HG02678 (cell line): ENCODE results near the gene ZEB2.
A peak's percentile ranks its signal among the peaks of the same experiment; 100 is the strongest.

Experiments
- ATAC-seq: cut with Tn5 transposase; IDR thresholded peaks from one replicate; pipeline ENCODE4 v1.9.1; 2021; ENCODE audit warnings: mild to moderate bottlenecking, moderate library complexity; ENCODE audit not compliant: unreplicated experiment

The ZEB2 gene

GRCh38 chr2:144472046-144472412 lies 47.9 kb downstream of the ZEB2 start:
- ATAC-seq, result no peak

- ATAC-seq, result peak; percentile 83
Measured at GRCh38 chr2:144471305-144472045, 48.4 kb downstream of the ZEB2 start.

- ATAC-seq, result no peak
Measured at GRCh38 chr2:144470816-144471215, 49.1 kb downstream of the ZEB2 start.

- ATAC-seq, result no peak
Measured at GRCh38 chr2:144470334-144470733, 49.6 kb downstream of the ZEB2 start.

- ATAC-seq, result no peak
Measured at GRCh38 chr2:144469798-144470197, 50.1 kb downstream of the ZEB2 start.

- no peak for ATAC-seq
Measured at GRCh38 chr2:144468823-144469595, 50.9 kb downstream of the ZEB2 start.

GRCh38 chr2:144467502-144468137 lies 52.3 kb downstream of the ZEB2 start:
- no peak for ATAC-seq

GRCh38 chr2:144466637-144467036 lies 53.3 kb downstream of the ZEB2 start:
- ATAC-seq, result no peak

- ATAC-seq, result no peak
Measured at GRCh38 chr2:144465749-144466148, 54.2 kb downstream of the ZEB2 start.

- ATAC-seq, result no peak
Measured at GRCh38 chr2:144464730-144465129, 55.2 kb downstream of the ZEB2 start.

GRCh38 chr2:144463266-144463665 lies 56.7 kb downstream of the ZEB2 start:
- no peak for ATAC-seq

- ATAC-seq, result no peak
Measured at GRCh38 chr2:144462266-144462665, 57.7 kb downstream of the ZEB2 start.

GRCh38 chr2:144461308-144461766 lies 58.6 kb downstream of the ZEB2 start:
- ATAC-seq, result no peak

- ATAC-seq, result no peak
Measured at GRCh38 chr2:144460727-144461307, 59.1 kb downstream of the ZEB2 start.

- no peak for ATAC-seq
Measured at GRCh38 chr2:144459937-144460336, 60.0 kb downstream of the ZEB2 start.

- no peak for ATAC-seq
Measured at GRCh38 chr2:144459286-144459685, 60.6 kb downstream of the ZEB2 start.

GRCh38 chr2:144458541-144458940 lies 61.4 kb downstream of the ZEB2 start:
- no peak for ATAC-seq

GRCh38 chr2:144456680-144457079 lies 63.2 kb downstream of the ZEB2 start:
- peak; percentile 75 for ATAC-seq

- no peak for ATAC-seq
Measured at GRCh38 chr2:144455987-144456386, 63.9 kb downstream of the ZEB2 start.

- ATAC-seq, result peak; percentile 56
Measured at GRCh38 chr2:144454466-144455287, 65.2 kb downstream of the ZEB2 start.
